GM21576 (cell line): ENCODE measurements around the gene SCD5.

ENCODE experiments used
- ATAC-seq: cut with Tn5 transposase; IDR thresholded peaks from one replicate; pipeline ENCODE4 v1.9.1; 2021; ENCODE audit warnings: mild to moderate bottlenecking, moderate library complexity; ENCODE audit not compliant: unreplicated experiment

Gene SCD5

DNA sequence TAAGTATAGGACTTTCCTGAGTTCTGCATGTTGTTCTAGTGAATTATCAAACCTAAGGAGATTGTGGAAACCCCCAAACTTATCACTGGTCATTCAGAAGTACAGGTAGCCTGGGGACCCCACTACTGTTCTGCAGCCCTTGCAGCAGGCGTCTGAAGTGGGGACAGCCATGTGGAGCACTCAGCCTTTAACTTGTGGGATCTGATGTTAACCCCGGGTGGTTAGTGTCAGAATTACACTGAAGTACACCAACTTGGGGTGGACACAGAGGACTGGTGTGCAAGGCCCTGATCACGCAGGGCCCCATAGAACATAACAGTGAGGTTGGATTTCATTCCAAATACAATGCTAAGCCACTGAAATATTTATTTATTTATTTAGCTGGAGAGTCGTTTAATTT, 103.7 kb downstream of the SCD5 start:
- ATAC-seq = no peak

DNA sequence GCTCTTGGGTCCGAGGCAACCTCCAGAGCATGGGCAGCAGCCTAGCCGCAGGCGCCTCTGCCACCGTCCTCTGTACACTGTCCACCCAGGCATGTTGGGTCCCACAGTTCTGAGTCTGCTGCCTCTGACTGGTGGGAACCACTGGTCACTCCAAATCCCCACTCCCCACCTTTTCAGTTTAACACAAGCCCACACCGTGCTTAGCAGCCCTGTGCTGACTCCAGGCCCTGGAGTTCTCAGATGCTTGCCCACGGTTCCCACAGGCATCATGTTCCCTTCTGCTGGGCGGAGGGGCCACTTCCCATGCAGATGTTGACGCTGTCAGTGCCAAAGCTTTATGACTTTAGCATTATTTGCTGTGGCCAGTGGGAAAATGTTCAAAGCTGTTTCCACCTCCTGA, 104.5 kb downstream of the SCD5 start:
- ATAC-seq = no peak

- no peak for ATAC-seq
These were observed 106.4 kb downstream of the SCD5 start for GRCh38 chr4:82692101-82692780.

DNA sequence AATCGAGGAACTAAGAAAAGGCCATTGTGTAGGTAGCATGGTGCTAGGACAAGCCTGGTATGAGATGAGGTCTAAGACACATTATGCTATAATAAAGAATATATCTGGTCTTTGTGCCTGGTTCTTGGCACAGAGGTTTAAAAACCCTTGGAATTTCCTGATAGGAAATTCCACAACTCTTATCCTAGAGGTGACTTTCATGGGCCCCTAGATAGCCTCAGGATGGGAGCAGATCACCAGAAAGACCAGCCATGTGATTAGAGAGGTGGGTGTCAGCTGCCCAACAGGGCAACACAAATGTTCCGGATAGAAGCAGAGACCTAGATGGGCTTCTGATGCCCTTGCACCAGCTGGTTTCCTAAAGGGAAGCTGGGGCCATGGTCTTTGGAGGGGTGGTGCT, 107.2 kb downstream of the SCD5 start:
- ATAC-seq = no peak

GRCh38 chr4:82688091-82688795, 110.4 kb downstream of the SCD5 start:
- ATAC-seq = no peak

GRCh38 chr4:82687531-82687930, 111.1 kb downstream of the SCD5 start:
- no peak for ATAC-seq

DNA sequence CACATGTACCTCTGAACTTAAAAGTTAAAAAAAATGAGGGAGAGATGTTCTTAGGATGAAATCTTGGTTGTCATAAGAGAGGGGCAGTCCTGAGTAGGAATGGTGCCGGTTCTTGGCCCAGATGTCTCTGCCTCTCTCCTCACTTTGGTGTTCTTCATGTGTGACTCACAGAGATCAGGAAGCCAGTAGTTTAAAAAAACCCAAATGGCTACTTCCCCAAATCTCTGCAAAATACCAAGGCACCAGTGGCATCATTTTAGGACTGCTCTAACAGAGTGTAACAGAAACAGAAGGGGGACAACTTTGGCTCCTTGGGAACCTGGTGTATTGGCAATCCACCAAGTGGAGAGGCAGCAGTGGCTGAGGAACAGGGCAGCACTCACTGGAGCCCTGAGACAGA, 116.8 kb downstream of the SCD5 start:
- ATAC-seq = no peak

GRCh38 chr4:82680834-82681233, 117.8 kb downstream of the SCD5 start:
- ATAC-seq = no peak

GRCh38 chr4:82679531-82679930, 119.1 kb downstream of the SCD5 start:
- ATAC-seq = no peak

DNA sequence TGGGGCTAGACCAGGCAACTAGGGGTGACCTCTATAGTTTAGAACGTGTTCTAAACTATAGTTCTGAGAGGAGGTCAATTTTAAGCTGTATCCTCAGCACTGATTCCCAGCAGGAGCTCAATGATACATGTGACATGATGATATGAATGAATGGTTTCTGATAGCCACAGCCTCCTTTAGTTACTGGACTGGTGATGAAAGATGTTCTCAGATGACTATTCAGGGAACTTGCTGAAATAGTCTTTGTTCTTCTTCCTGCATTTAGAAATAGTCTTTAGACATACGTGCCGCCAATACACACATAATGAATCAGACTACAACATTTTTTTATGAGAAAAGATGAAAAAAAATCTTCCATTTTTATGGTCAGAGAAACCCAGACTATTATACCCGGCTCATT, 120.5 kb downstream of the SCD5 start:
- no peak for ATAC-seq

GRCh38 chr4:82677327-82677726, 121.3 kb downstream of the SCD5 start:
- ATAC-seq = no peak

- no peak for ATAC-seq
These were observed 130.7 kb downstream of the SCD5 start for GRCh38 chr4:82667761-82668480.

- ATAC-seq = no peak
These were observed 131.5 kb downstream of the SCD5 start for GRCh38 chr4:82666970-82667665.

DNA sequence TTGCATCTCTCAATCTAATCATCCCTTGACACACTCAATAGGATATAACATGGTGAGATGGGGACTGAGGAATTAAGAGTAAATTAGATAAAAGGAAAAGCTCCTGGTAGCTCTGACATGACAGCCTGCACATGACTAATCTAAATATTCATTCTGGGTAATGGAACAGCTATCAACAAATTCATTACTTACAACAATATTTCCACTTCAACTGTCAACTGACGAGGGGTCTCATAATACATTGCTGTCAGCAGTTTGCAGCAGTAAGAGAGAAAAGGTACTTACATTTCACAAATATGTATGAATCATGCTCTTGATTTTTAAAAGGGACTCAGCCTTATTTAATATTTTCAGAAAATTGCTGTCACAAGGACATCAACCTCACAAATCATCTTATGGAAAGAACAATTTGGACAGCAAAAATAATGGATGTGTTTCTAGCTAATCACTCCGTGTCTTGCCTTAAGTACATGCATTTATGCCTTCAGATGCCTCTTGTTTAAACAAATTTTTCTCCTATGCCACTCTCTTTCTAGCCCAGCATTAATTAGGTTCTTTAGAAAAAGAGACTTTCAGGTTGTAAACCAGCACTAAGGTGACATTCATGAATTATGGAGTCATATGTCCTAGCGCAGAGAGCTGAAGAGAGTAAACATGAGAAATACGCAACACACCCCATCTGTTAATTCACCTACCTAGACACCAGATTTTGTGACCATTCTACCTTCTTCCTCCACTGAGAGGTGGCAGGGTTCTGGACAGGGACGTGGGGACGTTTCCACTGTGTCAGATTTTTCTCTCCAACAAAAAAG, 137.2 kb downstream of the SCD5 start:
- ATAC-seq = no peak

DNA sequence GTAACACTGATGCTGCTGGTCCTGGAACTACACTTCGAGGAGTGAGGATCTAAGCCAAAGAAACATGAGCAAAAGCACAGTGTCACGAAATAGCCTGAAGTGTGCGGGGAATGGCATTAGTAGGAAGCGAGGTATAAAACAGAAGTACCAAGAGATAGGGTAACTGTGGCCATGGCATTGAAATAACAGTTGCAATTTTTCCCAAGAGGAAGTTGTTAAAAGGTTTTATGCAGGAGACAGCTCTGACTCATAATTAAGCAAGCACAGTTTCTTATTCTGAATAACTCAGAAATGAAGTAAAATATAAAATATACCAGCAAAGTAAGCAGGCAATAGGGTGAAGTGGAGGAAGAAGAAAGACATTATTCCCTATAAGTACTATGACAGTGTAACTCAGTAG, 146.5 kb downstream of the SCD5 start:
- no peak for ATAC-seq

- no peak for ATAC-seq
These were observed 147.7 kb downstream of the SCD5 start for GRCh38 chr4:82650868-82651267.

DNA sequence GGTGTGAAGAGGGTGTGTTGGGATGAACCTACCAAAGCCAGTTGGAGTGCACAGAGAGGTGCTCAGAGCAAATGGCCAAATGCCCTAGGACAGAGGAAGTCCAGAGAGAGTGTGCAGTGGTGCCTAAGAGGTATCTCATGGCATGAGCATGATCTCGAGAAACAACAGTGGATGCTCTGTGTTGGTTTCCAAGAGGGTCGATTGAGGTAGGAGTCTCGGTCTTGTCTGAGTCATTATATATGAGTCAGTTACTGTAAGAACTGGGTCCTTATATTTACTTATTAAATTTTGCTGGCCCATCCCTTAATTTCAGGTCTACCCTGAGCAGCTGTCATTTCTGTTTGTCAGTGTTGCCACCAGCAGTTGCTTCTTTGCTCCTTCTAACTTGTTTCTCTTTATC, 150.2 kb downstream of the SCD5 start:
- no peak for ATAC-seq

GRCh38 chr4:82645936-82646565, 152.5 kb downstream of the SCD5 start:
- no peak for ATAC-seq

DNA sequence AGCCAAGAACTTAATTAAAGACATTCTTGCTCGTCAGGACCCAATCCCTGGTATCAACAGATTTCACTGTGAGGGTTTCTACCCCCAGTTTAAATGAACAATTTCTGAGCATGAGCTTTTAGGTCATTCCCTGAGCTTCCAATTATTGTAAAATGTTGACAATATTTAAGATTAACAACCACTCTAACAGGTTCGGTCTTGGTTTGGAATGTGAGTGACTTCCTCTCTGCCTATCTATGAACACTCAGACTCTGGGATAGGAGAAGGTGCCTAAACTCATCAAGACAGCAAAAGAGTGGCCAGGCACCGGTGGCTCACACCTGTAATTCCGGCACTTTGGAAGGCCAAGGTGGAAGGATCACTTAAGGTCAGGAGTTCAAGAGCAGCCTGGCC, 153.9 kb downstream of the SCD5 start:
- no peak for ATAC-seq
